K562 (cell line): Measurements from ENCODE around the gene CRYBG3. TPM values are rescaled to one million over a fixed set of nuclear protein-coding genes. Genes with fewer than 3 reads are reported as not detected.

Experiments
- ATF7 ChIP-seq: fragments of 450-650 bp; IDR thresholded peaks from 2 replicates; pipeline ENCODE4 v1.7.1; 2014; ENCODE audit warnings: mild to moderate bottlenecking, moderate library complexity
- BRCA1 ChIP-seq, 2 experiments: fragments of 450-650 bp in 1 of 2; sonication (generic) in 1 of 2; formaldehyde crosslinking in 1 of 2; IDR thresholded peaks; 2 replicates each; pipeline versions ENCODE4 v1.5.0 to v1.6.1; 2017 to 2020; ENCODE audit warnings: mild to moderate bottlenecking in 1 of 2, missing genetic modification reagents in 1 of 2
- CEBPB ChIP-seq: fragments of 450-650 bp; IDR thresholded peaks from 2 replicates; pipeline ENCODE4 v1.6.1; 2016; ENCODE audit warnings: missing genetic modification characterization, missing compliant biosample characterization
- CREB1 ChIP-seq, 2 experiments: sonication (generic) in 1 of 2; formaldehyde crosslinking in 1 of 2; IDR thresholded peaks; 2 replicates each; pipeline versions ENCODE4 v1.6.1 to v1.8.0; 2012 to 2022; ENCODE audit warnings: inconsistent platforms in 1 of 2, mild to moderate bottlenecking in 1 of 2, missing genetic modification reagents in 1 of 2, moderate library complexity in 1 of 2
- EP300 ChIP-seq: IDR thresholded peaks from 2 replicates; pipeline ENCODE4 v1.6.1; 2012; ENCODE audit warnings: low read length, improper control_type of control experiment
- ETV6 ChIP-seq, 3 experiments: fragments of 150-350 bp in 1 of 3; sonication (generic) in 1 of 3; formaldehyde crosslinking in 1 of 3; IDR thresholded peaks; 2 replicates each; pipeline versions ENCODE4 v1.6.1 to v1.8.0; 2014 to 2022; ENCODE audit warnings: borderline replicate concordance in 2 of 3, low read depth in 2 of 3, antibody characterized with exemption in 1 of 3, low read length in 1 of 3, mild to moderate bottlenecking in 1 of 3, missing genetic modification reagents in 1 of 3
- NFATC3 ChIP-seq: fragments of 450-650 bp; IDR thresholded peaks from 2 replicates; pipeline ENCODE4 v1.6.1; 2017; ENCODE audit warnings: mild to moderate bottlenecking
- NFYB ChIP-seq: IDR thresholded peaks from 2 replicates; pipeline ENCODE4 v1.6.1; 2011; ENCODE audit warnings: mild to moderate bottlenecking, moderate library complexity; ENCODE audit not compliant: insufficient read length; ENCODE audit errors: extremely low read depth
- SMC3 ChIP-seq: conservative IDR thresholded peaks from 2 replicates; pipeline ENCODE4 v1.6.1; 2011; ENCODE audit warnings: low read depth, low read length, improper control_type of control experiment; ENCODE audit not compliant: insufficient read depth
- TBL1XR1 ChIP-seq, 2 experiments: IDR thresholded peaks; 2 replicates each; pipeline ENCODE4 v1.6.1; 2012; ENCODE audit warnings: improper control_type of control experiment in 2 of 2, low read length in 2 of 2, mild to moderate bottlenecking in 1 of 2
- TEAD4 ChIP-seq, 2 experiments: sonication (generic) in 1 of 2; formaldehyde crosslinking in 1 of 2; IDR thresholded peaks; 2 replicates each; pipeline versions ENCODE4 v1.6.1 to v1.8.0; 2012 to 2022; ENCODE audit warnings: borderline replicate concordance in 1 of 2, inconsistent platforms in 1 of 2, low read length in 1 of 2, mild to moderate bottlenecking in 1 of 2, missing genetic modification reagents in 1 of 2
- ZNF282 ChIP-seq: sonication (generic); formaldehyde crosslinking; IDR thresholded peaks from 2 replicates; pipeline ENCODE4 v1.8.1; 2023; ENCODE audit warnings: missing genetic modification reagents
- ZNF354B ChIP-seq: fragments of 250-450 bp; sonication (Bioruptor Pico); IDR thresholded peaks from 2 replicates; pipeline ENCODE4 v1.4.0; 2020
- polyA plus RNA-seq, 8 experiments: library from polyadenylated mRNA; depleted of rRNA in 4 of 8; stranded (reverse) in 5 of 8; unstranded in 3 of 8; fragments of >200 nt; fragmentation: Nextera tagmentation in 2 of 8; fragmentation: Illumina TruSeq in 1 of 8; extraction: Ambion mirVana in 2 of 8; extraction: Trizol in 1 of 8; gene quantifications; 2 replicates each; pipeline versions ENCODE4 v1.2.1 to v1.2.3, GENCODE V29; 2011 to 2014; ENCODE audit warnings: inconsistent platforms in 1 of 8, missing spikeins in 1 of 8
- total RNA-seq, 7 experiments: library from RNA; depleted of rRNA in 6 of 7; stranded (reverse); fragments of >200 nt in 6 of 7; fragmentation: Illumina TruSeq in 2 of 7; extraction: Trizol in 2 of 7; gene quantifications; 2 replicates each; pipeline versions ENCODE4 v1.2.1 to v1.2.3, GENCODE V29; 2011 to 2021; ENCODE audit warnings: low replicate concordance in 1 of 7
- TF ChIP-seq, protein P1 (sequence below): fragments of 450-650 bp; IDR thresholded peaks from 2 replicates; pipeline ENCODE4 v1.6.1; 2016; ENCODE audit warnings: low read depth
- TF ChIP-seq, protein P2 (sequence below): fragments of 450-650 bp; IDR thresholded peaks from 2 replicates; pipeline ENCODE4 v1.6.1; 2016
- TF ChIP-seq, protein P3 (sequence below): fragments of 450-650 bp; IDR thresholded peaks from 2 replicates; pipeline ENCODE4 v1.7.1; 2018; ENCODE audit warnings: mild to moderate bottlenecking, low read depth; ENCODE audit not compliant: partially characterized antibody

The CRYBG3 gene
- total and polyA plus RNA-seq, 9 of the 15 experiments (the other 6 are each of a cell fraction or from before 2014, with no cell fraction given), result 0.08 to 0.72 (median 0.18) TPM

DNA sequence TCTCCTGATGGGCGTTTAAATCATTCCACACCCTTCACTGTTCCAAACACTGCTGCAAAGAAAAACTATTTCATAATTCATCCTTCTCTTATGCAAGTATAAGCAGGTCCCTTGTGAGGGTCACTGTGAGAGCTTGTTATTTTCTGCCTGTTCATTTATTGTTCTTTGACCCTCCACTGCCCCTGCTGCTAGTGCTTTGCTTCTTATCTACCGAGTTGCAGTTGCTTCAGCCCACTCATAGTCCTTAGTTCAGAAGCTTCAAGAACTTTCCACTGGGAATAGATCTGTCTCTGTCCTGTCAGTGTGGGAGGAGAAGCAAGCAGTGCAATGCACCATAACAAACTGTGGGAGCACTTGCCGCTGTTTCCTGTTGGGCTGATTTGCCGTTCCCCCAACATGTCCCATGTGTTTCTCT, 110.6 kb downstream of the CRYBG3 start (continued):
- TF ChIP-seq, protein P1, sequence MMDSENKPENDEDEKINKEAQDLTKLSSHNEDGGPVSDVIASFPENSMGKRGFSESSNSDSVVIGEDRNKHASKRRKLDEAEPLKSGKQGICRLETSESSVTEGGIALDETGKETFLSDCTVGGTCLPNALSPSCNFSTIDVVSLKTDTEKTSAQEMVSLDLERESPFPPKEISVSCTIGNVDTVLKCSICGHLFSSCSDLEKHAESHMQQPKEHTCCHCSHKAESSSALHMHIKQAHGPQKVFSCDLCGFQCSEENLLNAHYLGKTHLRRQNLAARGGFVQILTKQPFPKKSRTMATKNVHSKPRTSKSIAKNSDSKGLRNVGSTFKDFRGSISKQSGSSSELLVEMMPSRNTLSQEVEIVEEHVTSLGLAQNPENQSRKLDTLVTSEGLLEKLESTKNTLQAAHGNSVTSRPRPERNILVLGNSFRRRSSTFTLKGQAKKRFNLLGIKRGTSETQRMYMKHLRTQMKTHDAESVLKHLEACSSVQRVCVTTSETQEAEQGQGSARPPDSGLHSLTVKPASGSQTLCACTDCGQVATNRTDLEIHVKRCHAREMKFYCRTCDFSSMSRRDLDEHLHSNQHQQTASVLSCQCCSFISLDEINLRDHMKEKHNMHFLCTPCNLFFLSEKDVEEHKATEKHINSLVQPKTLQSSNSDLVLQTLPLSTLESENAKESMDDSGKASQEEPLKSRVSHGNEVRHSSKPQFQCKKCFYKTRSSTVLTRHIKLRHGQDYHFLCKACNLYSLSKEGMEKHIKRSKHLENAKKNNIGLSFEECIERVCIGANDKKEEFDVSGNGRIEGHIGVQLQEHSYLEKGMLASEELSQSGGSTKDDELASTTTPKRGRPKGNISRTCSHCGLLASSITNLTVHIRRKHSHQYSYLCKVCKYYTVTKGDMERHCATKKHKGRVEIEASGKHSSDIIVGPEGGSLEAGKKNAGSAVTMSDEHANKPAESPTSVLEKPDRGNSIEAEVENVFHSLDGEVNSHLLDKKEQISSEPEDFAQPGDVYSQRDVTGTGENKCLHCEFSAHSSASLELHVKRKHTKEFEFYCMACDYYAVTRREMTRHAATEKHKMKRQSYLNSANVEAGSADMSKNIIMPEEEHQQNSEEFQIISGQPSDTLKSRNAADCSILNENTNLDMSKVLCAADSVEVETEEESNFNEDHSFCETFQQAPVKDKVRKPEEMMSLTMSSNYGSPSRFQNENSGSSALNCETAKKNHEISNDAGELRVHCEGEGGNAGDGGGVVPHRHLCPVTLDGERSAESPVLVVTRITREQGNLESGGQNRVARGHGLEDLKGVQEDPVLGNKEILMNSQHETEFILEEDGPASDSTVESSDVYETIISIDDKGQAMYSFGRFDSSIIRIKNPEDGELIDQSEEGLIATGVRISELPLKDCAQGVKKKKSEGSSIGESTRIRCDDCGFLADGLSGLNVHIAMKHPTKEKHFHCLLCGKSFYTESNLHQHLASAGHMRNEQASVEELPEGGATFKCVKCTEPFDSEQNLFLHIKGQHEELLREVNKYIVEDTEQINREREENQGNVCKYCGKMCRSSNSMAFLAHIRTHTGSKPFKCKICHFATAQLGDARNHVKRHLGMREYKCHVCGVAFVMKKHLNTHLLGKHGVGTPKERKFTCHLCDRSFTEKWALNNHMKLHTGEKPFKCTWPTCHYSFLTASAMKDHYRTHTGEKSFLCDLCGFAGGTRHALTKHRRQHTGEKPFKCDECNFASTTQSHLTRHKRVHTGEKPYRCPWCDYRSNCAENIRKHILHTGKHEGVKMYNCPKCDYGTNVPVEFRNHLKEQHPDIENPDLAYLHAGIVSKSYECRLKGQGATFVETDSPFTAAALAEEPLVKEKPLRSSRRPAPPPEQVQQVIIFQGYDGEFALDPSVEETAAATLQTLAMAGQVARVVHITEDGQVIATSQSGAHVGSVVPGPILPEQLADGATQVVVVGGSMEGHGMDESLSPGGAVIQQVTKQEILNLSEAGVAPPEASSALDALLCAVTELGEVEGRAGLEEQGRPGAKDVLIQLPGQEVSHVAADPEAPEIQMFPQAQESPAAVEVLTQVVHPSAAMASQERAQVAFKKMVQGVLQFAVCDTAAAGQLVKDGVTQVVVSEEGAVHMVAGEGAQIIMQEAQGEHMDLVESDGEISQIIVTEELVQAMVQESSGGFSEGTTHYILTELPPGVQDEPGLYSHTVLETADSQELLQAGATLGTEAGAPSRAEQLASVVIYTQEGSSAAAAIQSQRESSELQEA, result no peak
- TF ChIP-seq TBL1XR1 (IDR thresholded peaks at IDR 0.05; ENCODE audit: low read length in 2 of 2) (no peak), ZNF354B (CRISPR knock-in tag) (no peak), TEAD4 (IDR thresholded peaks at IDR 0.05; ENCODE audit: low read length) (peak; percentile 63), TEAD4 (CRISPR knock-in tag; IDR thresholded peaks at IDR 0.05; ENCODE audit: borderline replicate concordance) (no peak), NFATC3 (no peak), CREB1 (IDR thresholded peaks at IDR 0.05) (0 out of 2 replicates have a peak, but pooled peaks have one; percentile 12), CREB1 (CRISPR knock-in tag; IDR thresholded peaks at IDR 0.05) (no peak), CEBPB (tag) (peak; percentile 69), ZNF282 (CRISPR knock-in tag) (no peak), ETV6 (IDR thresholded peaks at IDR 0.05; ENCODE audit: borderline replicate concordance in 1 of 2, low read depth in 2 of 2, low read length in 1 of 2) (no peak), ETV6 (CRISPR knock-in tag; IDR thresholded peaks at IDR 0.05; ENCODE audit: borderline replicate concordance) (no peak), NFYB (no peak), SMC3 (no peak), EP300 (peak; percentile 64; the same call in 1 of the 2 replicates), BRCA1 (IDR thresholded peaks at IDR 0.05) (no peak), BRCA1 (CRISPR knock-in tag; IDR thresholded peaks at IDR 0.05) (no peak), ATF7 (no peak)
- TF ChIP-seq, protein P2, sequence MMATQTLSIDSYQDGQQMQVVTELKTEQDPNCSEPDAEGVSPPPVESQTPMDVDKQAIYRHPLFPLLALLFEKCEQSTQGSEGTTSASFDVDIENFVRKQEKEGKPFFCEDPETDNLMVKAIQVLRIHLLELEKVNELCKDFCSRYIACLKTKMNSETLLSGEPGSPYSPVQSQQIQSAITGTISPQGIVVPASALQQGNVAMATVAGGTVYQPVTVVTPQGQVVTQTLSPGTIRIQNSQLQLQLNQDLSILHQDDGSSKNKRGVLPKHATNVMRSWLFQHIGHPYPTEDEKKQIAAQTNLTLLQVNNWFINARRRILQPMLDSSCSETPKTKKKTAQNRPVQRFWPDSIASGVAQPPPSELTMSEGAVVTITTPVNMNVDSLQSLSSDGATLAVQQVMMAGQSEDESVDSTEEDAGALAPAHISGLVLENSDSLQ, result peak; percentile 61
- TF ChIP-seq, protein P3, sequence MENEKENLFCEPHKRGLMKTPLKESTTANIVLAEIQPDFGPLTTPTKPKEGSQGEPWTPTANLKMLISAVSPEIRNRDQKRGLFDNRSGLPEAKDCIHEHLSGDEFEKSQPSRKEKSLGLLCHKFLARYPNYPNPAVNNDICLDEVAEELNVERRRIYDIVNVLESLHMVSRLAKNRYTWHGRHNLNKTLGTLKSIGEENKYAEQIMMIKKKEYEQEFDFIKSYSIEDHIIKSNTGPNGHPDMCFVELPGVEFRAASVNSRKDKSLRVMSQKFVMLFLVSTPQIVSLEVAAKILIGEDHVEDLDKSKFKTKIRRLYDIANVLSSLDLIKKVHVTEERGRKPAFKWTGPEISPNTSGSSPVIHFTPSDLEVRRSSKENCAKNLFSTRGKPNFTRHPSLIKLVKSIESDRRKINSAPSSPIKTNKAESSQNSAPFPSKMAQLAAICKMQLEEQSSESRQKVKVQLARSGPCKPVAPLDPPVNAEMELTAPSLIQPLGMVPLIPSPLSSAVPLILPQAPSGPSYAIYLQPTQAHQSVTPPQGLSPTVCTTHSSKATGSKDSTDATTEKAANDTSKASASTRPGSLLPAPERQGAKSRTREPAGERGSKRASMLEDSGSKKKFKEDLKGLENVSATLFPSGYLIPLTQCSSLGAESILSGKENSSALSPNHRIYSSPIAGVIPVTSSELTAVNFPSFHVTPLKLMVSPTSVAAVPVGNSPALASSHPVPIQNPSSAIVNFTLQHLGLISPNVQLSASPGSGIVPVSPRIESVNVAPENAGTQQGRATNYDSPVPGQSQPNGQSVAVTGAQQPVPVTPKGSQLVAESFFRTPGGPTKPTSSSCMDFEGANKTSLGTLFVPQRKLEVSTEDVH, result no peak
